Osteoblast (primary cell): ENCODE data around the gene ARMC6. TPM values are rescaled to one million over a fixed set of nuclear protein-coding genes. Genes with fewer than 3 reads are reported as not detected.

Experiments used
- DNase-seq: peaks from one replicate; pipeline ENCODE4 v3.0.0; 2011; ENCODE audit warnings: low spot score, mixed read lengths; ENCODE audit not compliant: insufficient read length; ENCODE audit errors: missing footprints
- H2AFZ ChIP-seq: 2 replicates; pipeline ENCODE4 v1.6.0; 2011; ENCODE audit warnings: mild to moderate bottlenecking, low read length
- H3K27ac ChIP-seq: 2 replicates; pipeline ENCODE4 v1.5.1; 2011; ENCODE audit warnings: mild to moderate bottlenecking, low read depth, low read length, moderate library complexity
- H3K27me3 ChIP-seq: 2 replicates; pipeline ENCODE4 v1.6.0; 2012; ENCODE audit warnings: mild to moderate bottlenecking, control low read depth, inconsistent platforms, low read length, moderate library complexity; ENCODE audit not compliant: insufficient read depth
- H3K36me3 ChIP-seq: 2 replicates; pipeline ENCODE4 v1.5.1; 2011; ENCODE audit warnings: mild to moderate bottlenecking, low read length, control low read depth, moderate library complexity; ENCODE audit not compliant: insufficient read depth
- H3K4me1 ChIP-seq: 2 replicates; pipeline ENCODE4 v1.5.1; 2011; ENCODE audit warnings: mild to moderate bottlenecking, low read length, control low read depth, moderate library complexity; ENCODE audit not compliant: insufficient read depth
- H3K4me2 ChIP-seq: 2 replicates; pipeline ENCODE4 v1.6.0; 2011; ENCODE audit warnings: mild to moderate bottlenecking, low read length; ENCODE audit not compliant: insufficient read depth
- H3K4me3 ChIP-seq: fragments of 200-600 bp; sonication (generic); 3 replicates; pipeline ENCODE4 v1.5.1; 2012; ENCODE audit warnings: mild to moderate bottlenecking, low read length, inconsistent platforms; ENCODE audit not compliant: insufficient read depth
- H3K79me2 ChIP-seq: 2 replicates; pipeline ENCODE4 v1.6.0; 2012; ENCODE audit warnings: mild to moderate bottlenecking, low read length, control low read depth, inconsistent platforms; ENCODE audit not compliant: insufficient read depth
- H3K9me3 ChIP-seq: 2 replicates; pipeline ENCODE4 v1.5.1; 2011; ENCODE audit warnings: low read depth, low read length, control low read depth
- H4K20me1 ChIP-seq: 2 replicates; pipeline ENCODE4 v1.6.0; 2012; ENCODE audit warnings: mild to moderate bottlenecking, low read length, control low read depth; ENCODE audit not compliant: insufficient read depth
- total RNA-seq: library from RNA; depleted of rRNA; stranded (reverse); fragments of >200 nt; gene quantifications from 2 replicates; pipeline ENCODE4 v1.2.3, GENCODE V29; 2012
- TF ChIP-seq, protein P1 (sequence below): IDR thresholded peaks from 2 replicates; pipeline ENCODE4 v1.5.1; 2011; ENCODE audit warnings: mild to moderate bottlenecking, low read depth, low read length, moderate library complexity; ENCODE audit errors: extremely low read depth

ARMC6 gene
- total RNA-seq, 1 donor = 38.4 TPM

DNA sequence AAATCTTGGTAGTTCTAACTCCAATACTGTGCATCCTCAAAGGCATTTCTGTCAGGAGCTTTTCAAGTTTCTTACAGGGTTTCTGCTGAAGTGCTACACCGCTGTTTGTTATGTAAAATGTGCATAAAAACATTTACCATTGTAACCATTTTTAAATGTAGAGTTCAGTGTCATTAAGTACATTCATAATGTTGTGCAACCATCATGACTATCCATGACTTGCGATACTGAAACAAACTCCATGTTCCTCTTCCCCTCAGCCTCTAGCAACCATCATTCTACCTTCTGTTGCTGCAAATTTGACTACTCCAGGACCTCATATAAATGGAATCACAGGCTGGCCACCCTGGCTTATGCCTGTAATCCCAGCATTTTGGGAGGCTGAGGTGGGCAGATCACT lies 16.0 kb downstream of the ARMC6 start:
- Histone ChIP-seq H3K36me3 (peaks cover 41% of the 10 kb centered on the region), H3K4me2 (no peak overlapping the region)

DNA sequence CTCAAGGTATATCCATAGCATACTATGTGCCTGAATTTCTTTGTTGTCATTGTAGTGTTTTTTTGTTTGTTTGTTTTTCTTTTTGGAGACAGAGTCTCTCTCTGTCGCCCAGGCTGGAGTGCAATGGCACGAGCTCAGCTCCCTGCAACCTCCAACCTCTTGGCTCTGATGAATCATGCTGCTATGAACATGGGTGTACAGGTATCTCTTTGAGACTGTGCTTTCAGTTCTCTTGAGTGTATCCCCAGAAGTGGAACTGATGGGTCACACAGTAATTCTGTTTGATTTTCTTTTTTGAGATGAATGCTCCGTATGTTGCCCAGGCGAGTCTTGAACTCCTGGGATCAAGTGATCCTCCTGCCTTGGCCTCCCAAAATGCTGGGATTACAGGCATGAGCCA lies 16.7 kb downstream of the ARMC6 start:
- no peaks in the 10 kb centered on the region for H3K4me1 ChIP-seq
- peaks cover 44% of the 10 kb centered on the region for H3K36me3 ChIP-seq
- no peaks in the 10 kb centered on the region for H4K20me1 ChIP-seq
- H2AFZ ChIP-seq = no peak overlapping the region
- no peak overlapping the region for H3K4me2 ChIP-seq
- H3K4me3 ChIP-seq = no peak overlapping the region
- no peaks in the 10 kb centered on the region for H3K79me2 ChIP-seq
- no peaks in the 10 kb centered on the region for H3K27me3 ChIP-seq
- H3K9me3 ChIP-seq = no peaks in the 10 kb centered on the region
- no peak for DNase-seq
- H3K27ac ChIP-seq = no peak overlapping the region
- TF ChIP-seq, protein P1, sequence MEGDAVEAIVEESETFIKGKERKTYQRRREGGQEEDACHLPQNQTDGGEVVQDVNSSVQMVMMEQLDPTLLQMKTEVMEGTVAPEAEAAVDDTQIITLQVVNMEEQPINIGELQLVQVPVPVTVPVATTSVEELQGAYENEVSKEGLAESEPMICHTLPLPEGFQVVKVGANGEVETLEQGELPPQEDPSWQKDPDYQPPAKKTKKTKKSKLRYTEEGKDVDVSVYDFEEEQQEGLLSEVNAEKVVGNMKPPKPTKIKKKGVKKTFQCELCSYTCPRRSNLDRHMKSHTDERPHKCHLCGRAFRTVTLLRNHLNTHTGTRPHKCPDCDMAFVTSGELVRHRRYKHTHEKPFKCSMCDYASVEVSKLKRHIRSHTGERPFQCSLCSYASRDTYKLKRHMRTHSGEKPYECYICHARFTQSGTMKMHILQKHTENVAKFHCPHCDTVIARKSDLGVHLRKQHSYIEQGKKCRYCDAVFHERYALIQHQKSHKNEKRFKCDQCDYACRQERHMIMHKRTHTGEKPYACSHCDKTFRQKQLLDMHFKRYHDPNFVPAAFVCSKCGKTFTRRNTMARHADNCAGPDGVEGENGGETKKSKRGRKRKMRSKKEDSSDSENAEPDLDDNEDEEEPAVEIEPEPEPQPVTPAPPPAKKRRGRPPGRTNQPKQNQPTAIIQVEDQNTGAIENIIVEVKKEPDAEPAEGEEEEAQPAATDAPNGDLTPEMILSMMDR = no peak

More for the DNA sequence above, 16.0 kb downstream of the ARMC6 start:
- peak; percentile 10 for DNase-seq
- H3K27me3 ChIP-seq = no peaks in the 10 kb centered on the region
- H3K4me3 ChIP-seq = no peak overlapping the region
- no peaks in the 10 kb centered on the region for H3K9me3 ChIP-seq
- no peaks in the 10 kb centered on the region for H3K79me2 ChIP-seq
- H4K20me1 ChIP-seq = no peaks in the 10 kb centered on the region
- H3K27ac ChIP-seq = no peak overlapping the region
- TF ChIP-seq, protein P1 = no peak
- H2AFZ ChIP-seq = no peak overlapping the region
- H3K4me1 ChIP-seq = no peaks in the 10 kb centered on the region

DNA sequence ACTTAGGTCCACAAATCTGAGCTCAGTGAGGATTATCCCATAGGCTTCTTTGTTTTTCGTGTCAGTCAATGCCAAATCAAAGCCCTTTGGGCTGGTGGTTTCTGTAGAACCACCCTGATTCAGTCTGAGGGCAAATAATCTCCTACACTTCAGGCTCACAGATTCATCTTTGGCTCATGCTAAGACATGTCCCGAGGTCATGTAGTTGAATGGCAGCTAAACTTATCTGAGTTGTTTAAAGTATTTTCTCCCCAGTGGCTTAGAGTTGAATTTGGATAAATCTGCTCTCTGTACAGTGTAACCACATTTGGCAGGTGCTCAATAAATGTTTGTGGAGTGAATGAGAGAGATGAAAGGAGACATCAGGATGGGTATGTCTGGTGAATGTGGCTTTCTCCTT lies 17.3 kb downstream of the ARMC6 start:
- H3K79me2 ChIP-seq = no peaks in the 10 kb centered on the region
- no peak overlapping the region for H3K4me3 ChIP-seq
- H3K36me3 ChIP-seq = peaks cover 49% of the 10 kb centered on the region
- no peak overlapping the region for H2AFZ ChIP-seq
- H4K20me1 ChIP-seq = peaks cover 2% of the 10 kb centered on the region
- TF ChIP-seq, protein P1 = no peak
- H3K4me2 ChIP-seq = no peak overlapping the region
- no peak overlapping the region for H3K27ac ChIP-seq
- no peaks in the 10 kb centered on the region for H3K27me3 ChIP-seq
- no peaks in the 10 kb centered on the region for H3K4me1 ChIP-seq
- no peaks in the 10 kb centered on the region for H3K9me3 ChIP-seq
- DNase-seq = peak; percentile 58

DNA sequence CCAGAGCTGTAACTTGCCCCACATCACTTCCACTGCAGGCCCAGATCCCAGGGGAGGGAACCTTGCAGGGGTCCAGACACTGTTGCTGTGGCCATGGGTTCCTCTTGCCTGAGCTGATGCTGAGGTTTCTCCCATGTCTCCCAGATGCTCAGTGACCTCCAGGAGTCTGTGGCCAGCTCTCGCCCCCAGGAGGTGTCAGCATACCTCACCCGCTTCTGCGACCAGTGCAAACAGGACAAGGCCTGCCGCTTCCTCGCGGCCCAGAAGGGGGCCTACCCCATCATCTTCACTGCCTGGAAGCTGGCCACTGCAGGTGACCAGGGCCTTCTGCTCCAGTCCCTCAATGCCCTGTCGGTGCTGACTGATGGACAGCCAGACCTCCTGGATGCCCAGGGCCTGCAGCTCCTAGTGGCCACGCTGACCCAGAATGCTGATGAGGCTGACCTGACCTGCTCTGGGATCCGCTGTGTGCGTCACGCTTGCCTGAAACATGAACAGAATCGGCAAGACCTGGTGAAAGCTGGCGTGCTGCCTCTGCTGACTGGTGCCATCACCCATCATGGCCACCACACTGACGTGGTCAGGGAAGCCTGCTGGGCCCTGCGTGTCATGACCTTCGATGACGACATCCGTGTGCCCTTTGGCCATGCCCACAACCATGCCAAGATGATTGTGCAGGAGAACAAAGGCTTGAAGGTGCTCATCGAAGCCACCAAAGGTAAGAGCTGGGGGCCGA lies 18.2 kb downstream of the ARMC6 start:
- H3K4me1 ChIP-seq = no peaks in the 10 kb centered on the region
- H4K20me1 ChIP-seq = peaks cover 2% of the 10 kb centered on the region
- H3K27ac ChIP-seq = no peak overlapping the region
- TF ChIP-seq, protein P1 = no peak
- H3K4me3 ChIP-seq = no peak overlapping the region
- H3K27me3 ChIP-seq = no peaks in the 10 kb centered on the region
- no peak overlapping the region for H2AFZ ChIP-seq
- peaks cover 46% of the 10 kb centered on the region for H3K36me3 ChIP-seq
- no peaks in the 10 kb centered on the region for H3K79me2 ChIP-seq
- H3K9me3 ChIP-seq = no peaks in the 10 kb centered on the region
- H3K4me2 ChIP-seq = no peak overlapping the region
- peak; percentile 32 for DNase-seq
